Lower lobe of right lung (tissue), 2 donors: Measurements from ENCODE around the gene CNOT2. TPM values are rescaled to one million over a fixed set of nuclear protein-coding genes. Genes with fewer than 3 reads are reported as not detected.

Experiments
- ATAC-seq, 2 donors: fragments of 200-7000 bp; cut with Tn5 transposase; one replicate each; pipeline ENCODE4 v1.9.1; 2020 to 2022; ENCODE audit warnings: mild to moderate bottlenecking in 2 of 2, moderate library complexity in 2 of 2
- DNase-seq: peaks from one replicate; pipeline ENCODE4 v3.0.0-alpha.2; 2020
- H3K27ac ChIP-seq: fragments of 200-600 bp; one replicate; pipeline ENCODE4 v1.8.0; 2022
- H3K27me3 ChIP-seq: fragments of 200-600 bp; one replicate; pipeline ENCODE4 v1.8.0; 2022; ENCODE audit warnings: low read depth
- H3K36me3 ChIP-seq: fragments of 200-600 bp; one replicate; pipeline ENCODE4 v1.8.0; 2022; ENCODE audit warnings: mild to moderate bottlenecking
- H3K4me1 ChIP-seq: fragments of 200-600 bp; one replicate; pipeline ENCODE4 v1.8.0; 2022
- H3K4me3 ChIP-seq: fragments of 200-600 bp; one replicate; pipeline ENCODE4 v1.8.0; 2022; ENCODE audit warnings: mild to moderate bottlenecking
- H3K9me3 ChIP-seq: fragments of 200-600 bp; one replicate; pipeline ENCODE4 v1.8.0; 2022
- intact Hi-C: fragments of 100-400 bp; cut with DNase I; formaldehyde crosslinking; loops from one replicate; pipeline ENCODE4 v1.11.0; 2022
- total RNA-seq: library from RNA; stranded (reverse); fragmentation: NEBNext Ultra II Directional; extraction: Animal tissue kit (Norgen Biotek cat#: 25700); gene quantifications from one replicate; pipeline ENCODE4 v1.2.1, GENCODE V29; 2021
- TF ChIP-seq, protein P1 (sequence below): fragments of 200-600 bp; IDR thresholded peaks from one replicate; pipeline ENCODE4 v1.8.0; 2022; ENCODE audit warnings: antibody characterized with exemption, mild to moderate bottlenecking
- donor health status: DM: no; HTN: yes; CAD: no; lungs with severe emphysema.

CNOT2 gene
- total RNA-seq, 1 donor from 2014 or later, result 66.2 TPM

GRCh38 chr12:70214972-70215617, 28.1 kb upstream of the CNOT2 start:
- Histone ChIP-seq H3K27me3 (no peaks in the 10 kb centered on the region), H3K36me3 (no peaks in the 10 kb centered on the region), H3K27ac (no peak overlapping the region), H3K9me3 (peaks cover 6% of the 10 kb centered on the region), H3K4me1 (no peaks in the 10 kb centered on the region), H3K4me3 (no peak overlapping the region)
- intact Hi-C loops, result no loop called here
- TF ChIP-seq, protein P1, sequence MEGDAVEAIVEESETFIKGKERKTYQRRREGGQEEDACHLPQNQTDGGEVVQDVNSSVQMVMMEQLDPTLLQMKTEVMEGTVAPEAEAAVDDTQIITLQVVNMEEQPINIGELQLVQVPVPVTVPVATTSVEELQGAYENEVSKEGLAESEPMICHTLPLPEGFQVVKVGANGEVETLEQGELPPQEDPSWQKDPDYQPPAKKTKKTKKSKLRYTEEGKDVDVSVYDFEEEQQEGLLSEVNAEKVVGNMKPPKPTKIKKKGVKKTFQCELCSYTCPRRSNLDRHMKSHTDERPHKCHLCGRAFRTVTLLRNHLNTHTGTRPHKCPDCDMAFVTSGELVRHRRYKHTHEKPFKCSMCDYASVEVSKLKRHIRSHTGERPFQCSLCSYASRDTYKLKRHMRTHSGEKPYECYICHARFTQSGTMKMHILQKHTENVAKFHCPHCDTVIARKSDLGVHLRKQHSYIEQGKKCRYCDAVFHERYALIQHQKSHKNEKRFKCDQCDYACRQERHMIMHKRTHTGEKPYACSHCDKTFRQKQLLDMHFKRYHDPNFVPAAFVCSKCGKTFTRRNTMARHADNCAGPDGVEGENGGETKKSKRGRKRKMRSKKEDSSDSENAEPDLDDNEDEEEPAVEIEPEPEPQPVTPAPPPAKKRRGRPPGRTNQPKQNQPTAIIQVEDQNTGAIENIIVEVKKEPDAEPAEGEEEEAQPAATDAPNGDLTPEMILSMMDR, result no peak
- DNase-seq, result no peak
- no peak for ATAC-seq

- H3K27ac ChIP-seq, result no peak overlapping the region
- H3K27me3 ChIP-seq, result no peaks in the 10 kb centered on the region
- DNase-seq, result no peak
- TF ChIP-seq, protein P1, result no peak
- no peak for ATAC-seq
- H3K9me3 ChIP-seq, result no peaks in the 10 kb centered on the region
- no peaks in the 10 kb centered on the region for H3K36me3 ChIP-seq
- H3K4me3 ChIP-seq, result no peak overlapping the region
- no peaks in the 10 kb centered on the region for H3K4me1 ChIP-seq
- intact Hi-C loops, result no loop called here
Measured at GRCh38 chr12:70217416-70217815, 25.8 kb upstream of the CNOT2 start.

DNA sequence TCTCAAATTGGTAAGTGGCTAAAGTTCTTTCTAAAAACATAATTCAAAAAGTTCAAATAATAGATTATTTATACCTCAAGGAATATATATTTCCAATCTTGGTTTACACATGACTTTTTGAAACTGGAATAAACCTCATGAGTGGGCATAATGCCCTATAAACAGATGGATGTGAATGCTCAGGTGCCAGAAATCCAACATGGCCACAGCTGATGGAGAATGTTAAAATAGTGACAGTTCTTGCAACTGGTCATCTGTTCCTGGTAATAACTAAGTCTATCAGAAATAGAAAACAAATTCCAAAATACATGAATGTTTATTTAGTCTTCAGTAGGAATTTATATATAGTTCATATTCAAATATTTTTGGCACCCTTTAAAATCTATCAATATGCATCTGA, 21.6 kb upstream of the CNOT2 start:
- DNase-seq (no peak), ATAC-seq (no peak)
- H3K36me3 ChIP-seq, result no peaks in the 10 kb centered on the region
- intact Hi-C loops, result no loop called here
- no peaks in the 10 kb centered on the region for H3K27me3 ChIP-seq
- no peaks in the 10 kb centered on the region for H3K4me1 ChIP-seq
- TF ChIP-seq, protein P1, result no peak
- no peak overlapping the region for H3K27ac ChIP-seq
- H3K9me3 ChIP-seq, result no peaks in the 10 kb centered on the region
- H3K4me3 ChIP-seq, result no peak overlapping the region

DNA sequence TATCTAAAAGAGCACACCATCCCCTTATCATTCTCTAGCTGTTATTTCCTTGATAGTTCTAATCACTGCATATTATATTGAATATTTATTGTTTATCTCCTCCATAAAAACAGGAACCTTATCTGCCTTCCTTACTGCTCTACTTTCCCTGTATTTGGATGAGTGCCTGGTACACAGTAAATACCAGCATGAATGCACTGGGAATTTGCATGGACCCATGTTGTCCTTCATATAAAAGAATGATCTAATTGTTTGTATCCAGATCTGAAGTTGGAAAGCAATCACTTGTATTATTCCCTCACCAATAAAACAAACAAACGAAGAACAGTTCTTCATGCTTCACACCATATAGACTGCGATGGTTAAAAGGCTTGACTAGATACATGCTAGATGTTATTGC, 15.3 kb upstream of the CNOT2 start:
- intact Hi-C loops, result no loop called here
- Histone ChIP-seq H3K4me1 (no peaks in the 10 kb centered on the region), H3K9me3 (no peaks in the 10 kb centered on the region), H3K36me3 (no peaks in the 10 kb centered on the region), H3K27ac (no peak overlapping the region), H3K27me3 (no peaks in the 10 kb centered on the region), H3K4me3 (no peak overlapping the region)
- DNase-seq (no peak), ATAC-seq (no peak)
- TF ChIP-seq, protein P1, result no peak

DNA sequence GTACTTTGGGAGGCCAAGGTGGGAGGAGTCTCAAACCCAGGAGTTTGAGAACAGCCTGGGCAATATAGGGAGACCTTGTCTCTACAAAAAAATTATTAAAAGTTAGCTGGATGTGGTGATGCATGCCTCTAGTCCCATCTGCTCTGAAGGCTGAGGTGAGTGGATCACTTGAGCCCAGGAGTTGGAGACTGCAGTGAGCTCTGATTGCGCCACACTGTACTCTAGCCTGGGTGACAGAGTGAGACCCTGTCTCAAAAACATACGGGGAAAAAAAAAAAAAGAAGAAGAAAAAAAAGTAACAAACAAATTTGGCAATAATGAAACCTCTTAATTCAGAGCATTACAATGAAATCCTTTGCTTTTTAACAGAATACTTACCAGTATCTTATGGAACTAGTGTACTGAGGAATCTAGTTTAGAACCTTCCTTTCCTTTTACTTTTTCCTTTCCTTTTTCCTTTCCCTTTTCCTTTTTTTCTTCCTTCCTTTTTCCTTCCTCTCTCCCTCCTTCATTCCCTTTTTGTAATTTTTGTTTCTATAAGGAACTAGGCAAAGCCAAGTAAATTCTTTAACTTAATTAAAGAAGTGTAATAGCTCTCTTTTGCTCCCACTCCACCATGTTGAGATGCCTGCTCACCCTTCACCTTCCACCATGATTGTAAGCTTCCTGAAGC, 12.2 kb upstream of the CNOT2 start:
- Histone ChIP-seq H3K4me3 (no peak overlapping the region), H3K27ac (no peak overlapping the region), H3K27me3 (no peaks in the 10 kb centered on the region), H3K36me3 (no peaks in the 10 kb centered on the region), H3K9me3 (no peaks in the 10 kb centered on the region), H3K4me1 (no peaks in the 10 kb centered on the region)
- TF ChIP-seq, protein P1, result no peak
- intact Hi-C loops, result no loop called here
- ATAC-seq (no peak), DNase-seq (no peak)
